DOHH2 (cell line): ENCODE data around the gene SLC35F4.

ENCODE experiments used
- H3F3A ChIP-seq: fragments of 200-600 bp; sonication (generic), shearing (Covaris generic); 2 replicates; pipeline ENCODE4 v1.6.0; 2016; ENCODE audit warnings: antibody characterized with exemption, mild to moderate bottlenecking; ENCODE audit not compliant: control insufficient read depth, insufficient read depth
- H3K27ac ChIP-seq: fragments of 200-600 bp; sonication (generic); 2 replicates; pipeline ENCODE4 v1.5.1; 2014; ENCODE audit warnings: low read depth, mild to moderate bottlenecking, low read length, moderate library complexity
- H3K27me3 ChIP-seq: fragments of 200-600 bp; sonication (generic); 2 replicates; pipeline ENCODE4 v1.6.1; 2014; ENCODE audit warnings: mild to moderate bottlenecking, low read length, mixed read lengths; ENCODE audit not compliant: control insufficient read depth
- H3K36me3 ChIP-seq: fragments of 200-600 bp; sonication (generic); 2 replicates; pipeline ENCODE4 v1.6.1; 2014; ENCODE audit warnings: mild to moderate bottlenecking, low read length, moderate library complexity, mixed read lengths; ENCODE audit not compliant: control insufficient read depth
- H3K4me1 ChIP-seq: fragments of 200-600 bp; sonication (generic); 2 replicates; pipeline ENCODE4 v1.6.1; 2014; ENCODE audit warnings: mild to moderate bottlenecking, low read length, mixed read lengths; ENCODE audit not compliant: control insufficient read depth
- H3K4me2 ChIP-seq: fragments of 200-600 bp; sonication (generic); 2 replicates; pipeline ENCODE4 v1.6.0; 2014; ENCODE audit warnings: mild to moderate bottlenecking, low read length, moderate library complexity
- H3K4me3 ChIP-seq: fragments of 200-600 bp; sonication (generic); 2 replicates; pipeline ENCODE4 v1.5.1; 2014; ENCODE audit warnings: mild to moderate bottlenecking, low read length, mixed read lengths
- H3K79me2 ChIP-seq: fragments of 200-600 bp; sonication (generic); 2 replicates; pipeline ENCODE4 v1.6.1; 2014; ENCODE audit warnings: mild to moderate bottlenecking, low read length, mixed read lengths; ENCODE audit not compliant: control insufficient read depth
- H3K9me2 ChIP-seq: fragments of 200-600 bp; sonication (generic); replicated peaks from 2 replicates; pipeline ENCODE4 v1.6.1; 2014; ENCODE audit warnings: mild to moderate bottlenecking, low read length, mixed read lengths; ENCODE audit not compliant: control insufficient read depth
- H3K9me3 ChIP-seq: fragments of 200-600 bp; sonication (generic); 2 replicates; pipeline ENCODE4 v1.6.1; 2014; ENCODE audit warnings: antibody characterized with exemption, low read length, mixed read lengths; ENCODE audit not compliant: control insufficient read depth, insufficient read depth
- H4K20me1 ChIP-seq: fragments of 200-600 bp; sonication (generic); 2 replicates; pipeline ENCODE4 v1.6.0; 2014; ENCODE audit warnings: low read depth, mild to moderate bottlenecking, antibody characterized with exemption, low read length, moderate library complexity; ENCODE audit not compliant: control insufficient read depth, insufficient read depth
- EZH2phosphoT487 ChIP-seq: fragments of 200-600 bp; sonication (generic); IDR thresholded peaks from 2 replicates; pipeline ENCODE4 v1.6.1; 2017; ENCODE audit warnings: borderline replicate concordance, mild to moderate bottlenecking, antibody characterized with exemption, low read length, moderate library complexity, mixed read lengths
- TF ChIP-seq, protein P1 (sequence below): fragments of 200-600 bp; sonication (generic); IDR thresholded peaks from one replicate; pipeline ENCODE4 v1.5.1; 2014; ENCODE audit warnings: antibody characterized with exemption, mild to moderate bottlenecking, low read depth, low read length; ENCODE audit not compliant: poor library complexity, severe bottlenecking

SLC35F4 gene

DNA sequence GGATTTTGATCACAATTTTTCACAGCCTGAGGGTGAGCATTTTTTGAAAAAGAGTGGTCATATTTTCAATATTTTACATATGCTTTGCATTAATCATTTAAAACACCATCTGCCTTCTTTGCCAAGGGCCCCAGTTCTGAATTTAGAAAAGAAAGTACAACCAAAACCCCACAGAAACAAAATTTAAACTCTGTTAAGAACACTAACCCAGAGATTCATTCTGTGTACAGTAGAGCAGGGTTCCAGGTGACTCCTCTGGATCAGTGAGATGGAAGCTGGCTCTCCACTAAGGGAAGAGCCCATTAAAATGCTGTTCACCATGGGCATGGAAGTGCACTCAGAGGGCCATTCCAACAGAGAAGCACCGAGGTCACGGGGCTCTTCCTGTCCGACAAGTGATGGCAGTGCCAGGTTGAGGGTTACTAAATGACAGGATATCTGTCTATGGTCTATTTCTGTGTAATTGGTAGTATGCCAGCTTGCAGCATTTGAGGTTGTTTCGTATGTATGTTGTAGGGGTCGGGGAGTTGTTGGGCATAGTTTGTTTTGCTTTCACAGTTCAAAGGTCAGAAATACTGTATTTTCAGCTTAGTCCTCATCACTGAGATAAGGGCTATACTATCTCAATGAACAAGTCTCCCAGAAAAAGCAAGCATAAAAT, 95.9 kb downstream of the SLC35F4 start:
- H3K4me3 ChIP-seq, result no peak overlapping the region
- no peaks in the 10 kb centered on the region for H3K79me2 ChIP-seq
- H3K27ac ChIP-seq, result no peak overlapping the region
- H4K20me1 ChIP-seq, result no peaks in the 10 kb centered on the region
- no peaks in the 10 kb centered on the region for H3K27me3 ChIP-seq
- no peaks in the 10 kb centered on the region for H3K4me1 ChIP-seq
- no peaks in the 10 kb centered on the region for H3K9me2 ChIP-seq
- no peak overlapping the region for H3K4me2 ChIP-seq
- no peaks in the 10 kb centered on the region for H3F3A ChIP-seq
- TF ChIP-seq, protein P1, sequence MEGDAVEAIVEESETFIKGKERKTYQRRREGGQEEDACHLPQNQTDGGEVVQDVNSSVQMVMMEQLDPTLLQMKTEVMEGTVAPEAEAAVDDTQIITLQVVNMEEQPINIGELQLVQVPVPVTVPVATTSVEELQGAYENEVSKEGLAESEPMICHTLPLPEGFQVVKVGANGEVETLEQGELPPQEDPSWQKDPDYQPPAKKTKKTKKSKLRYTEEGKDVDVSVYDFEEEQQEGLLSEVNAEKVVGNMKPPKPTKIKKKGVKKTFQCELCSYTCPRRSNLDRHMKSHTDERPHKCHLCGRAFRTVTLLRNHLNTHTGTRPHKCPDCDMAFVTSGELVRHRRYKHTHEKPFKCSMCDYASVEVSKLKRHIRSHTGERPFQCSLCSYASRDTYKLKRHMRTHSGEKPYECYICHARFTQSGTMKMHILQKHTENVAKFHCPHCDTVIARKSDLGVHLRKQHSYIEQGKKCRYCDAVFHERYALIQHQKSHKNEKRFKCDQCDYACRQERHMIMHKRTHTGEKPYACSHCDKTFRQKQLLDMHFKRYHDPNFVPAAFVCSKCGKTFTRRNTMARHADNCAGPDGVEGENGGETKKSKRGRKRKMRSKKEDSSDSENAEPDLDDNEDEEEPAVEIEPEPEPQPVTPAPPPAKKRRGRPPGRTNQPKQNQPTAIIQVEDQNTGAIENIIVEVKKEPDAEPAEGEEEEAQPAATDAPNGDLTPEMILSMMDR, result no peak
- no peak for TF ChIP-seq EZH2phosphoT487
- no peaks in the 10 kb centered on the region for H3K36me3 ChIP-seq
- peaks cover under 1% of the 10 kb centered on the region; the same call in 1 of the 2 replicates for H3K9me3 ChIP-seq

DNA sequence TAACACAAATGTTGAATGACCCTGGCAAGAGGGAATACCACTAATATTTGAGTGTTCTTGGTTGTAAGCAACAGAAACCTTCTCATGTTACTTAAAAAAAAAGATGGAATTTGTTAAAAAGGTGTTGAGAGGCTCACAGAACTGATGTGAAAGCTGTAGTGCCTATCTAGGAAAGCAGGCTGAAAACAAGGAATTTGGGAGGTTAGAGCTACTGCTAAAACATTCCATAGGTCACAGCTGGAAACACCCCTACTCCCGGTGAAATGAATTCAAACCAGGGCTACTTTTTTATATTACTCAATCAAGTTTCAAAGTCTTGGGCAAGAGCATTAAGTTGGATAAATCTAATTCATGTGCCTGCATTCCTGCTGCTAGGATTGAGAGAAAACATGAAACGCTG, 104.1 kb downstream of the SLC35F4 start:
- Histone ChIP-seq H3K27ac (no peak overlapping the region), H3K4me2 (no peak overlapping the region), H4K20me1 (no peaks in the 10 kb centered on the region), H3K79me2 (no peaks in the 10 kb centered on the region), H3K4me1 (no peaks in the 10 kb centered on the region), H3K36me3 (no peaks in the 10 kb centered on the region), H3K9me2 (no peaks in the 10 kb centered on the region), H3K4me3 (no peak overlapping the region), H3F3A (no peaks in the 10 kb centered on the region), H3K27me3 (no peaks in the 10 kb centered on the region), H3K9me3 (no peaks in the 10 kb centered on the region)
- TF ChIP-seq, protein P1, result no peak

DNA sequence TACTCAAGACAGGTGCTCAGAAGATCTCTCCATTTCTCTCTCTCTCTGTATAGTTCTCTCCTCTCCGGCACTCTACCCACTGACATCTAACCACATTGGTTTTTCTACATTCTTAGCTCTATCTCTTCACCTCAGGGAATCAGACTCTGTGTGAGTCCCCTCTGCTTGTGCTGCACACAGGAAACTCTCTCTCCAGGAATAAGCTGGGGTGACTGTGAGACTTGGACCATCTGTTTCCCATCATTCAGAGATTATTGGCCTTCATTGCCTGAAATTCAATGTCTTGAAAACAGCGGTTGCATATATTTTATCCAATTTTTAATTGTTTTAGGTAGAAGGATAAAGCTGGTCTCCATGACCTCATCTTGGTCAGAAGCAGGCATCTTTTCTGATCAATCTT, 105.0 kb downstream of the SLC35F4 start:
- Histone ChIP-seq H3K9me2 (no peaks in the 10 kb centered on the region), H3K9me3 (no peaks in the 10 kb centered on the region), H3K4me2 (no peak overlapping the region), H3K79me2 (no peaks in the 10 kb centered on the region), H3K4me3 (no peak overlapping the region), H3K27me3 (no peaks in the 10 kb centered on the region), H3K4me1 (no peaks in the 10 kb centered on the region), H3K36me3 (no peaks in the 10 kb centered on the region), H4K20me1 (no peaks in the 10 kb centered on the region), H3F3A (no peaks in the 10 kb centered on the region), H3K27ac (no peak overlapping the region)
- TF ChIP-seq EZH2phosphoT487, result no peak
- TF ChIP-seq, protein P1, result no peak
